DND-41 (cell line): ENCODE data around the gene ARFIP1.

Experiments
- CTCF ChIP-seq: IDR thresholded peaks from 2 replicates; pipeline ENCODE4 v1.5.1; 2012; ENCODE audit warnings: borderline replicate concordance, low read length, moderate library complexity, mild to moderate bottlenecking; ENCODE audit not compliant: poor library complexity, severe bottlenecking; ENCODE audit errors: extremely low read depth
- EZH2 ChIP-seq: IDR thresholded peaks from 3 replicates; pipeline ENCODE4 v1.6.1; 2012; ENCODE audit warnings: borderline replicate concordance, low read depth, mild to moderate bottlenecking, moderate library complexity, low read length, inconsistent platforms; ENCODE audit not compliant: severe bottlenecking

- TF ChIP-seq CTCF (no peak), EZH2 (no peak)
Measured at GRCh38 chr4:152957437-152958171, 177.8 kb downstream of the ARFIP1 start.
